SJSA1 (cell line): ENCODE measurements around the gene HSPD1. TPM values are rescaled to one million over a fixed set of nuclear protein-coding genes. Genes with fewer than 3 reads are reported as not detected.
"Not testable (repeated sequence)": the region's sequence is repeated elsewhere in the genome, so short reads cannot be mapped to it uniquely, and the experiment has no call there.

ENCODE experiments used
- DNase-seq, 2 experiments: peaks; one replicate each; pipeline ENCODE4 v3.0.0-alpha.2; 2015 to 2020; ENCODE audit warnings: low spot score in 2 of 2, low read depth in 1 of 2
- H3K27ac ChIP-seq: fragments of 250-450 bp; sonication (Bioruptor Pico); 2 replicates; pipeline ENCODE4 v1.5.1; 2020; ENCODE audit warnings: mild to moderate bottlenecking, moderate library complexity
- H3K27me3 ChIP-seq: fragments of 250-450 bp; sonication (Bioruptor Pico); replicated peaks from 2 replicates; pipeline ENCODE4 v1.5.1; 2020; ENCODE audit warnings: mild to moderate bottlenecking, moderate library complexity
- H3K36me3 ChIP-seq: fragments of 250-450 bp; sonication (Bioruptor Pico); 2 replicates; pipeline ENCODE4 v1.5.1; 2020; ENCODE audit warnings: mild to moderate bottlenecking
- H3K4me1 ChIP-seq: fragments of 250-450 bp; sonication (Bioruptor Pico); replicated peaks from 2 replicates; pipeline ENCODE4 v1.6.1; 2021; ENCODE audit warnings: mild to moderate bottlenecking
- H3K4me3 ChIP-seq: fragments of 250-450 bp; sonication (Bioruptor Pico); 2 replicates; pipeline ENCODE4 v1.5.1; 2020; ENCODE audit warnings: mild to moderate bottlenecking
- H3K9me3 ChIP-seq: fragments of 250-450 bp; sonication (Bioruptor Pico); replicated peaks from 2 replicates; pipeline ENCODE4 v1.5.1; 2020; ENCODE audit warnings: mild to moderate bottlenecking
- total RNA-seq: library from RNA; depleted of rRNA; stranded (reverse); fragments of >200 nt; shearing (Covaris generic); gene quantifications from 2 replicates; pipeline ENCODE4 v1.2.3, GENCODE V29; 2014

HSPD1 gene
- total RNA-seq, 1 experiment from 2014 or later = 379 TPM

GRCh38 chr2:197480165-197481036, 19.2 kb downstream of the HSPD1 start:
- H3K4me1 ChIP-seq = no peaks in the 10 kb centered on the region
- H3K27me3 ChIP-seq = no peaks in the 10 kb centered on the region
- no peak overlapping the region for H3K4me3 ChIP-seq
- DNase-seq = no peak
- H3K9me3 ChIP-seq = peaks cover 4% of the 10 kb centered on the region
- H3K36me3 ChIP-seq = peaks cover 44% of the 10 kb centered on the region
- no peak overlapping the region for H3K27ac ChIP-seq

- peaks cover 55% of the 10 kb centered on the region for H3K36me3 ChIP-seq
Observed at GRCh38 chr2:197477797-197478196, 21.8 kb downstream of the HSPD1 start.

DNA sequence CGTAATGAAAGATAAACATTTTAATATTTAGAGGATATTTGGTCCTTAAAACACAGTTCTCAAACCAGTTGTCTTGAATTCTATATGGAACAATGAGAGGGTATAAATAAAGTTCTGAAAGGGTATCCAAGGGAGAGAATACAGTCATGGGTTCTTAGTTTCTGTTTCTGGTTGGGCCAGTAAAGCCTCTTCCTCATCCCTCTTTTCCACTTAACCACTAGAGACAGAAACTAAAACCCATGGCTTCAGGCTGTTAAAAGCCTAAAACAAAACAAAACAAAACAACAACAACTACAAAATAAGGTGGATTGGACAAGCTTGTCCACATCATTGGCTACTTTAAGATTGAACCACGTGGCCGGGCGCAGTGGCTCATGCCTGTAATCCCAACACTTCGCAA, 27.5 kb downstream of the HSPD1 start:
- H3K9me3 ChIP-seq = no peaks in the 10 kb centered on the region
- no peak overlapping the region for H3K27ac ChIP-seq
- peaks cover 86% of the 10 kb centered on the region for H3K36me3 ChIP-seq
- no peaks in the 10 kb centered on the region for H3K4me1 ChIP-seq
- DNase-seq = no peak
- H3K27me3 ChIP-seq = no peaks in the 10 kb centered on the region
- no peak overlapping the region for H3K4me3 ChIP-seq

More at GRCh38 chr2:197477797-197478196, 21.8 kb downstream of the HSPD1 start:
- Histone ChIP-seq H3K27me3 (no peaks in the 10 kb centered on the region), H3K4me1 (no peaks in the 10 kb centered on the region), H3K4me3 (no peak overlapping the region), H3K9me3 (no peaks in the 10 kb centered on the region), H3K27ac (no peak overlapping the region)
- no peak for DNase-seq

DNA sequence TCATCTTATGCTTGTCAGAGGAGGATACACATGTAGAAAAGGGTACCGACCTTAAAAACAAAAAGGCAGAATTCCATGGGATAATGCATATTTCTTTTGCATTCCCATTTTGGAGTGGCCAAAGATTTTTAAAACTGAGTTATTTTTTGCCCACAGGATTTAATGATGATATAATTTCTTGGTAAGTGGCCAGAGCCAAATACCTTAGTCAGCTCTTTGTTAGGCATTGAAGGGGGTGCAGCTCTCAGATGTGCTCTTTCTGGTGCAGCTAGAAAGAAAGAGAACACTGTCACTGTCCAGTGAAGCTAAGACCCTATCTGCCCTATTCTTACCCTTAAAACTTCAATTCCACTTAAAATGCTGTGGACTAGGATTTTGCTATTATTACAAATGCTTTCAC, 35.5 kb downstream of the HSPD1 start:
- no peak overlapping the region for H3K4me3 ChIP-seq
- no peaks in the 10 kb centered on the region for H3K27me3 ChIP-seq
- no peaks in the 10 kb centered on the region for H3K4me1 ChIP-seq
- no peaks in the 10 kb centered on the region for H3K9me3 ChIP-seq
- no peak overlapping the region for H3K27ac ChIP-seq
- DNase-seq = no peak
- H3K36me3 ChIP-seq = peaks cover 81% of the 10 kb centered on the region

GRCh38 chr2:197461057-197461456, 38.6 kb downstream of the HSPD1 start:
- no peaks in the 10 kb centered on the region for H3K4me1 ChIP-seq
- no peak overlapping the region for H3K27ac ChIP-seq
- H3K36me3 ChIP-seq = peaks cover 53% of the 10 kb centered on the region
- no peak overlapping the region for H3K4me3 ChIP-seq
- H3K27me3 ChIP-seq = no peaks in the 10 kb centered on the region
- DNase-seq = no peak
- H3K9me3 ChIP-seq = no peaks in the 10 kb centered on the region

- H3K27ac ChIP-seq = no peak overlapping the region
- no peak for DNase-seq
Observed at GRCh38 chr2:197460649-197461048, 39.0 kb downstream of the HSPD1 start.

GRCh38 chr2:197455428-197455827, 44.2 kb downstream of the HSPD1 start:
- Histone ChIP-seq H3K4me3 (no peak overlapping the region), H3K4me1 (peaks cover 11% of the 10 kb centered on the region), H3K27ac (no peak overlapping the region), H3K36me3 (peaks cover 22% of the 10 kb centered on the region), H3K9me3 (no peaks in the 10 kb centered on the region), H3K27me3 (no peaks in the 10 kb centered on the region)
- DNase-seq = no peak

More at GRCh38 chr2:197460649-197461048, 39.0 kb downstream of the HSPD1 start:
- no peaks in the 10 kb centered on the region for H3K4me1 ChIP-seq
- H3K4me3 ChIP-seq = no peak overlapping the region
- no peaks in the 10 kb centered on the region for H3K9me3 ChIP-seq
- peaks cover 51% of the 10 kb centered on the region for H3K36me3 ChIP-seq
- H3K27me3 ChIP-seq = no peaks in the 10 kb centered on the region

- DNase-seq = no peak
- Histone ChIP-seq H3K27ac (no peak overlapping the region), H3K9me3 (no peaks in the 10 kb centered on the region), H3K4me1 (peaks cover 11% of the 10 kb centered on the region), H3K36me3 (peaks cover 17% of the 10 kb centered on the region), H3K4me3 (no peak overlapping the region; the same call in 1 of the 2 replicates), H3K27me3 (no peaks in the 10 kb centered on the region)
Observed at GRCh38 chr2:197454923-197455322, 44.7 kb downstream of the HSPD1 start.

GRCh38 chr2:197453914-197454398, 45.7 kb downstream of the HSPD1 start:
- DNase-seq = no peak
- H3K36me3 ChIP-seq = peaks cover 10% of the 10 kb centered on the region
- H3K4me3 ChIP-seq = peak overlapping the region; percentile 81
- no peaks in the 10 kb centered on the region for H3K27me3 ChIP-seq
- peak overlapping the region; percentile 98 for H3K27ac ChIP-seq
- H3K4me1 ChIP-seq = peaks cover 11% of the 10 kb centered on the region
- H3K9me3 ChIP-seq = no peaks in the 10 kb centered on the region

DNA sequence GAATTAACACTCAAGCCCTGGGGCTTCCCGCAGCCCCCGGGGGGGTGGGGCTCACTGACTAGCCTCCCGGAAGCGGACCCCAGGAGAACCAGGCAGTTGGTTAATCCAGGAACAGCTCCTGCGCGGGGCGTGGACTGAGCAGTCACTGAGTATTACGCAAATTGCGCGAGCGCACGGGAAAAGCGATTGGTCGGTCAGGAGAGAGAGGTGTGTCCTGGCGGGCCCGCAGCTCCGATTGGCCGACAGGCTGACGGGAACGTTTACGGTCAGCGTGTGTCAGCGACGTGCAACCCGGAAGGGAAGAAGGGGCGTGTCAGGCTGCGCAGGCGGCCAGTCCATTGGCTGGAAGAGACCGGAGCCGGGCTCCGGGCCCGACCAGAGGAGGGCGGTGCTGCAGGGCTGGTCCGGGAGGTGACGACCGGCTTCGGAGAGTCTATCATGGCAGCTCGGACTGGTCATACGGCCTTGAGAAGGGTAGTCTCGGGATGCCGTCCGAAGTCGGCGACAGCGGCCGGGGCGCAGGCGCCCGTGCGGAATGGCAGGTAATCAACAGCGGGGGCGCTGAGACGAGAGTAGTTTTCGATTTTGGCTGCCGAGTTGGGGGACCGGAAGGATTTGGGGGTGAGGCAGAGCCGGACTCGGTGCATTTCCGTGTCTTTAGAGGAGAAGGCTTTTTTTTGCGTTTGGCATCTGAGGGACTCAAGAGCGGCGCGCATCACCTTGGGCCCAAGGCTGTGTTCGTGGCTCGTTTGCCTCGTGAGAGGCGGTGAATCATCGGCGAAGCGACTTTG, 46.3 kb downstream of the HSPD1 start, which contains the start of gene COQ10B:
TSS of gene COQ10B (plus strand) at position 430 of the 791 bp plus-strand sequence. CDS start at position 439, 9 bp downstream.
- peaks cover 11% of the 10 kb centered on the region for H3K4me1 ChIP-seq
- peaks cover 10% of the 10 kb centered on the region for H3K36me3 ChIP-seq
- H3K27me3 ChIP-seq = no peaks in the 10 kb centered on the region
- no peaks in the 10 kb centered on the region for H3K9me3 ChIP-seq
- peak; percentile 99 for DNase-seq
- H3K27ac ChIP-seq = peak within 1 kb of the TSS; percentile 98
- peak within 1 kb of the TSS; percentile 81 for H3K4me3 ChIP-seq

- peaks cover 11% of the 10 kb centered on the region for H3K4me1 ChIP-seq
- no peaks in the 10 kb centered on the region for H3K27me3 ChIP-seq
- H3K9me3 ChIP-seq = no peaks in the 10 kb centered on the region
- DNase-seq = no peak
- H3K27ac ChIP-seq = peak overlapping the region; percentile 80
- peak overlapping the region; percentile 81 for H3K4me3 ChIP-seq
- H3K36me3 ChIP-seq = peaks cover 10% of the 10 kb centered on the region
Observed at GRCh38 chr2:197452754-197453122, 46.9 kb downstream of the HSPD1 start.

DNA sequence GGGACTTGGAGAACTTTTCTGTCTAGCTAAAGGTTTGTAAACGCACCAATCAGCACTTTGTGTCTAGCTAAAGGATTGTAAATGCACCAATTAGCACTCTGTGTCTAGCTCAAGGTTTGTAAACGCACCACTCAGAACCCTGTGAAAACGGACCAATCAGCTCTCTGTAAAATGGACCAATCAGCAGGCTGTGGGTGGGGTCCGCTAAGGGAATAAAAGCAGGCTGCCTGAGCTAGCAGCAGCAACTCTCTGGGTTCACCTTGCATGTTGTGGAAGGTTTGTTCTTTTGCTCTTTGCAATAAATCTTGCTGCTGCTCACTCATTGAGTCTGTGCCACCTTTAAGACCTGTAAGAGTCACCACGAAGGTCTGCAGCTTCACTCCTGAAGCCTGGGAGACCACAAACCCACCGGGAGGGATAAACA, 48.7 kb downstream of the HSPD1 start:
- H3K27me3 ChIP-seq, H3K27ac ChIP-seq, H3K4me3 ChIP-seq, DNase-seq, H3K9me3 ChIP-seq: not testable (repeated sequence)
- Histone ChIP-seq H3K4me1 (peaks cover 11% of the 10 kb centered on the region), H3K36me3 (peaks cover 10% of the 10 kb centered on the region)

DNA sequence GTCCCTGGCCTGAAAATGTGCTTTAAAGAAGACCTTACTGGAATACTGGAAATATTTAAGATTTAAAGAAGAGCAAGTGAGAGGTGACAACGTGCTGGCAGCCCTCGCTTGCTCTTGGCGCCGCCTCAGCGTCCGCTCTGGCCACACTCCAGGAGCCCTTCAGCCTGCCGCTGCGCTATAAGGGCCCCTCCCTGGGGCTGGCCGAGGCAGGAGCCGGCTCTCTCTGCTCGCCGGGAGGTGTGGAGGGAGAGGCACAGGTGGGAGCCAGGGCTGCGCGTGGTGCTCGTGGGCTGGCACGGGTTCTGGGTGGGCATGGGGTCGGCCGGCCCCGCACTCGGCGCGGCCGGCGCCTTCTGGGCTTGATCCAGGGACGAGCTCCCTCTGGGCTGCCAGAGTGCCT, 49.2 kb downstream of the HSPD1 start:
- H3K9me3 ChIP-seq = no peaks in the 10 kb centered on the region
- no peak overlapping the region for H3K4me3 ChIP-seq
- no peak overlapping the region for H3K27ac ChIP-seq
- H3K27me3 ChIP-seq = no peaks in the 10 kb centered on the region
- peaks cover 6% of the 10 kb centered on the region for H3K36me3 ChIP-seq
- peaks cover 11% of the 10 kb centered on the region for H3K4me1 ChIP-seq
- no peak for DNase-seq

GRCh38 chr2:197446844-197447243, 52.8 kb downstream of the HSPD1 start:
- H3K36me3 ChIP-seq = no peaks in the 10 kb centered on the region
- H3K4me3 ChIP-seq = no peak overlapping the region
- no peaks in the 10 kb centered on the region for H3K9me3 ChIP-seq
- no peak overlapping the region for H3K27ac ChIP-seq
- no peaks in the 10 kb centered on the region for H3K27me3 ChIP-seq
- no peak for DNase-seq
- no peaks in the 10 kb centered on the region; the same call in 1 of the 2 replicates for H3K4me1 ChIP-seq
